HepG2 (cell line): ENCODE measurements around the gene FAM83E. TPM values are rescaled to one million over a fixed set of nuclear protein-coding genes. Genes with fewer than 3 reads are reported as not detected.

Source experiments
- AGO2 ChIP-seq: fragments of 200-400 bp; formaldehyde crosslinking; optimal IDR thresholded peaks from 2 replicates; pipeline ENCODE3; 2017; ENCODE audit warnings: mild to moderate bottlenecking, low read depth, low read length, moderate library complexity
- BATF2 ChIP-seq: sonication (generic); formaldehyde crosslinking; IDR thresholded peaks from 2 replicates; pipeline ENCODE4 v1.8.0; 2022; ENCODE audit warnings: mild to moderate bottlenecking, missing genetic modification reagents, moderate library complexity
- CHD2 ChIP-seq: IDR thresholded peaks from 2 replicates; pipeline ENCODE4 v1.6.1; 2011; ENCODE audit warnings: low read depth, low read length, improper control_type of control experiment
- DMAP1 ChIP-seq: IDR thresholded peaks from 2 replicates; pipeline ENCODE4 v1.6.1; 2016
- FLYWCH1 ChIP-seq: sonication (generic); formaldehyde crosslinking; IDR thresholded peaks from 2 replicates; pipeline ENCODE4 v1.8.1; 2023; ENCODE audit warnings: mild to moderate bottlenecking, missing genetic modification reagents
- FOXK1 ChIP-seq: sonication (generic); formaldehyde crosslinking; IDR thresholded peaks from 2 replicates; pipeline ENCODE4 v1.4.0; 2020; ENCODE audit warnings: low read depth, missing genetic modification reagents, borderline replicate concordance
- GPN1 ChIP-seq: sonication (generic); formaldehyde crosslinking; IDR thresholded peaks from 2 replicates; pipeline ENCODE4 v1.5.1; 2020; ENCODE audit warnings: missing genetic modification reagents, borderline replicate concordance
- KDM2A ChIP-seq: sonication (generic); formaldehyde crosslinking; IDR thresholded peaks from 2 replicates; pipeline ENCODE4 v1.4.0; 2020; ENCODE audit warnings: low read depth, missing genetic modification reagents, borderline replicate concordance
- MTF1 ChIP-seq: sonication (generic); formaldehyde crosslinking; IDR thresholded peaks from 2 replicates; pipeline ENCODE4 v1.5.0; 2020; ENCODE audit warnings: missing genetic modification reagents
- MZF1 ChIP-seq: sonication (generic); formaldehyde crosslinking; IDR thresholded peaks from 2 replicates; pipeline ENCODE4 v1.8.1; 2023; ENCODE audit warnings: mild to moderate bottlenecking, missing genetic modification reagents, borderline replicate concordance
- NR2F1 ChIP-seq, 2 experiments: fragments of 450-650 bp in 1 of 2; formaldehyde crosslinking in 1 of 2; IDR thresholded peaks; 2 replicates each; pipeline versions ENCODE4 v1.5.0 to v1.6.1; 2016 to 2020; ENCODE audit warnings: mild to moderate bottlenecking in 1 of 2, missing compliant biosample characterization in 1 of 2, missing genetic modification reagents in 1 of 2, moderate library complexity in 1 of 2
- TAF15 ChIP-seq: fragments of 200-400 bp; formaldehyde crosslinking; IDR thresholded peaks from one replicate; pipeline ENCODE4 v1.6.1; 2018; ENCODE audit warnings: mild to moderate bottlenecking, low read depth, low read length; ENCODE audit not compliant: poor library complexity, severe bottlenecking
- TBP ChIP-seq: sonication (generic); formaldehyde crosslinking; IDR thresholded peaks from 2 replicates; pipeline ENCODE4 v1.5.0; 2020; ENCODE audit warnings: missing genetic modification reagents
- TGIF2 ChIP-seq: IDR thresholded peaks from 2 replicates; pipeline ENCODE4 v1.6.1; 2016; ENCODE audit warnings: control low read depth, missing compliant biosample characterization
- TSC22D2 ChIP-seq: sonication (generic); formaldehyde crosslinking; IDR thresholded peaks from 2 replicates; pipeline ENCODE4 v1.5.1; 2020; ENCODE audit warnings: missing genetic modification reagents, mild to moderate bottlenecking, borderline replicate concordance
- U2AF2 ChIP-seq: fragments of 200-400 bp; formaldehyde crosslinking; IDR thresholded peaks from 2 replicates; pipeline ENCODE4 v1.6.1; 2017; ENCODE audit warnings: low read depth, mild to moderate bottlenecking, low read length
- ZFP62 ChIP-seq: sonication (generic); formaldehyde crosslinking; IDR thresholded peaks from 2 replicates; pipeline ENCODE4 v1.4.0; 2020; ENCODE audit warnings: missing genetic modification reagents
- ZGPAT ChIP-seq: IDR thresholded peaks from 2 replicates; pipeline ENCODE4 v1.6.1; 2016; ENCODE audit warnings: mild to moderate bottlenecking
- ZNF382 ChIP-seq: sonication (generic); formaldehyde crosslinking; IDR thresholded peaks from 2 replicates; pipeline ENCODE4 v1.5.0; 2020; ENCODE audit warnings: missing genetic modification reagents, mild to moderate bottlenecking, borderline replicate concordance
- ZNF446 ChIP-seq: sonication (generic); formaldehyde crosslinking; IDR thresholded peaks from 2 replicates; pipeline ENCODE4 v1.5.0; 2020; ENCODE audit warnings: mild to moderate bottlenecking, missing genetic modification reagents
- ZSCAN29 ChIP-seq: sonication (generic); formaldehyde crosslinking; conservative IDR thresholded peaks from 2 replicates; pipeline ENCODE4 v1.4.0; 2020; ENCODE audit warnings: mild to moderate bottlenecking, missing genetic modification reagents
- polyA plus RNA-seq, 8 experiments: library from polyadenylated mRNA; depleted of rRNA in 3 of 8; stranded (reverse) in 7 of 8; unstranded in 1 of 8; fragments of >200 nt; fragmentation: Illumina TruSeq in 4 of 8; extraction: Trizol in 4 of 8; gene quantifications; 2 replicates each; pipeline versions ENCODE4 v1.2.1 to v1.2.3, GENCODE V29; 2011 to 2016; ENCODE audit warnings: low read depth in 4 of 8, missing spikeins in 1 of 8, mixed read lengths in 1 of 8; ENCODE audit not compliant: insufficient read depth in 1 of 8
- total RNA-seq, 5 experiments: library from RNA; depleted of rRNA; stranded (reverse); fragments of >200 nt; fragmentation: Illumina TruSeq; extraction: Trizol; gene quantifications; 2 replicates each; pipeline ENCODE4 v1.2.3, GENCODE V29; 2016; ENCODE audit warnings: low read depth in 1 of 5
- TF ChIP-seq, protein P1 (sequence below): IDR thresholded peaks from 2 replicates; pipeline ENCODE4 v1.6.1; 2016; ENCODE audit warnings: missing compliant biosample characterization, missing genetic modification reagents, borderline replicate concordance
- TF ChIP-seq, protein P2 (sequence below): sonication (generic); formaldehyde crosslinking; IDR thresholded peaks from 2 replicates; pipeline ENCODE4 v1.5.0; 2020; ENCODE audit warnings: missing genetic modification reagents
- TF ChIP-seq, protein P3 (sequence below): sonication (generic); formaldehyde crosslinking; IDR thresholded peaks from 2 replicates; pipeline ENCODE4 v1.5.0; 2020; ENCODE audit warnings: mild to moderate bottlenecking, missing genetic modification reagents, borderline replicate concordance

Gene FAM83E
- total and polyA plus RNA-seq, 2 of the 13 experiments (the other 11 are each of a cell fraction or from before 2014, with no cell fraction given): 0.18 to 0.60 TPM

GRCh38 chr19:48614436-48615230, at the start of gene FAM83E (continued):
- TF ChIP-seq TAF15 (peak; percentile 18), NR2F1 (CRISPR knock-in tag; IDR thresholded peaks at IDR 0.05) (peak in 1 of 2 experiments; percentile 25; a peak in 1 of 4 replicates), ZFP62 (CRISPR knock-in tag) (no peak), KDM2A (peak; percentile 65; the same call in 1 of the 2 replicates), U2AF2 (no peak), GPN1 (no peak), ZNF382 (CRISPR knock-in tag) (no peak), TGIF2 (CRISPR knock-in tag) (no peak), AGO2 (peak; percentile 100), TBP (CRISPR knock-in tag) (no peak), CHD2 (peak; percentile 54; the same call in 1 of the 2 replicates), TSC22D2 (CRISPR knock-in tag) (no peak), ZNF446 (CRISPR knock-in tag) (no peak), FOXK1 (CRISPR knock-in tag) (no peak), MTF1 (CRISPR knock-in tag) (no peak), ZSCAN29 (CRISPR knock-in tag) (no peak), FLYWCH1 (no peak), DMAP1 (CRISPR knock-in tag) (no peak), ZGPAT (CRISPR knock-in tag) (0 out of 2 replicates have a peak, but pooled peaks have one; percentile 25), BATF2 (CRISPR knock-in tag) (no peak), MZF1 (CRISPR knock-in tag) (no peak)
- TF ChIP-seq, protein P1, sequence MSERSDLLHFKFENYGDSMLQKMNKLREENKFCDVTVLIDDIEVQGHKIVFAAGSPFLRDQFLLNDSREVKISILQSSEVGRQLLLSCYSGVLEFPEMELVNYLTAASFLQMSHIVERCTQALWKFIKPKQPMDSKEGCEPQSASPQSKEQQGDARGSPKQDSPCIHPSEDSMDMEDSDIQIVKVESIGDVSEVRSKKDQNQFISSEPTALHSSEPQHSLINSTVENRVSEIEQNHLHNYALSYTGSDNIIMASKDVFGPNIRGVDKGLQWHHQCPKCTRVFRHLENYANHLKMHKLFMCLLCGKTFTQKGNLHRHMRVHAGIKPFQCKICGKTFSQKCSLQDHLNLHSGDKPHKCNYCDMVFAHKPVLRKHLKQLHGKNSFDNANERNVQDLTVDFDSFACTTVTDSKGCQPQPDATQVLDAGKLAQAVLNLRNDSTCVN (CRISPR knock-in tag): no peak
- TF ChIP-seq, protein P2, sequence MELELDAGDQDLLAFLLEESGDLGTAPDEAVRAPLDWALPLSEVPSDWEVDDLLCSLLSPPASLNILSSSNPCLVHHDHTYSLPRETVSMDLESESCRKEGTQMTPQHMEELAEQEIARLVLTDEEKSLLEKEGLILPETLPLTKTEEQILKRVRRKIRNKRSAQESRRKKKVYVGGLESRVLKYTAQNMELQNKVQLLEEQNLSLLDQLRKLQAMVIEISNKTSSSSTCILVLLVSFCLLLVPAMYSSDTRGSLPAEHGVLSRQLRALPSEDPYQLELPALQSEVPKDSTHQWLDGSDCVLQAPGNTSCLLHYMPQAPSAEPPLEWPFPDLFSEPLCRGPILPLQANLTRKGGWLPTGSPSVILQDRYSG (CRISPR knock-in tag): no peak
- TF ChIP-seq, protein P3, sequence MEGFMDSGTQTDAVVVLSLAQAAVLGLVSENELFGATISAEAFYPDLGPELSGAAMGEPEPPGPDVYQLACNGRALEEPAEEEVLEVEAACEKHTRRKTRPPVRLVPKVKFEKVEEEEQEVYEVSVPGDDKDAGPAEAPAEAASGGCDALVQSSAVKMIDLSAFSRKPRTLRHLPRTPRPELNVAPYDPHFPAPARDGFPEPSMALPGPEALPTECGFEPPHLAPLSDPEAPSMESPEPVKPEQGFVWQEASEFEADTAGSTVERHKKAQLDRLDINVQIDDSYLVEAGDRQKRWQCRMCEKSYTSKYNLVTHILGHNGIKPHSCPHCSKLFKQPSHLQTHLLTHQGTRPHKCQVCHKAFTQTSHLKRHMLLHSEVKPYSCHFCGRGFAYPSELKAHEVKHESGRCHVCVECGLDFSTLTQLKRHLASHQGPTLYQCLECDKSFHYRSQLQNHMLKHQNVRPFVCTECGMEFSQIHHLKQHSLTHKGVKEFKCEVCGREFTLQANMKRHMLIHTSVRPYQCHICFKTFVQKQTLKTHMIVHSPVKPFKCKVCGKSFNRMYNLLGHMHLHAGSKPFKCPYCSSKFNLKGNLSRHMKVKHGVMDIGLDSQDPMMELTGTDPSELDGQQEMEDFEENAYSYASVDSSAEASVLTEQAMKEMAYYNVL (CRISPR knock-in tag): no peak
